SK-N-SH treated with all-trans-retinoic acid at 6 μM for 48 hours (cell line): ENCODE measurements around the gene PPA2.

Experiments
- CSDC2 ChIP-seq: fragments of 250-450 bp; sonication (Bioruptor Pico); IDR thresholded peaks from 2 replicates; pipeline ENCODE4 v1.5.0; 2020; ENCODE audit warnings: mild to moderate bottlenecking, moderate library complexity
- GLIS3 ChIP-seq: fragments of 250-450 bp; sonication (Bioruptor Pico); IDR thresholded peaks from 2 replicates; pipeline ENCODE4 v1.5.0; 2020; ENCODE audit warnings: mild to moderate bottlenecking, moderate library complexity
- ISL1 ChIP-seq: fragments of 250-450 bp; sonication (Bioruptor Pico); IDR thresholded peaks from 2 replicates; pipeline ENCODE4 v2.1.2; 2022; ENCODE audit warnings: mild to moderate bottlenecking, moderate library complexity
- SNAI2 ChIP-seq: fragments of 250-450 bp; sonication (Bioruptor Pico); IDR thresholded peaks from 2 replicates; pipeline ENCODE4 v1.5.0; 2020; ENCODE audit warnings: mild to moderate bottlenecking, moderate library complexity
- ZNF565 ChIP-seq: fragments of 450-650 bp; formaldehyde crosslinking; conservative IDR thresholded peaks from 2 replicates; pipeline ENCODE4 v1.5.0; 2020; ENCODE audit warnings: low read depth, mild to moderate bottlenecking, moderate library complexity
- ZNF8 ChIP-seq: fragments of 450-650 bp; formaldehyde crosslinking; IDR thresholded peaks from 2 replicates; pipeline ENCODE4 v1.5.0; 2020; ENCODE audit warnings: mild to moderate bottlenecking, moderate library complexity
- TF ChIP-seq, protein P1 (sequence below): fragments of 250-450 bp; sonication (Bioruptor Pico); IDR thresholded peaks from 2 replicates; pipeline ENCODE4 v1.8.0; 2020; ENCODE audit warnings: mild to moderate bottlenecking, moderate library complexity, borderline replicate concordance
- TF ChIP-seq, protein P2 (sequence below): fragments of 250-450 bp; sonication (Bioruptor Pico); IDR thresholded peaks from 2 replicates; pipeline ENCODE4 v1.5.1; 2021; ENCODE audit warnings: mild to moderate bottlenecking, moderate library complexity
- TF ChIP-seq, protein P3 (sequence below): fragments of 250-450 bp; sonication (Bioruptor Pico); IDR thresholded peaks from 2 replicates; pipeline ENCODE4 v1.5.0; 2020; ENCODE audit warnings: mild to moderate bottlenecking, moderate library complexity

DNA sequence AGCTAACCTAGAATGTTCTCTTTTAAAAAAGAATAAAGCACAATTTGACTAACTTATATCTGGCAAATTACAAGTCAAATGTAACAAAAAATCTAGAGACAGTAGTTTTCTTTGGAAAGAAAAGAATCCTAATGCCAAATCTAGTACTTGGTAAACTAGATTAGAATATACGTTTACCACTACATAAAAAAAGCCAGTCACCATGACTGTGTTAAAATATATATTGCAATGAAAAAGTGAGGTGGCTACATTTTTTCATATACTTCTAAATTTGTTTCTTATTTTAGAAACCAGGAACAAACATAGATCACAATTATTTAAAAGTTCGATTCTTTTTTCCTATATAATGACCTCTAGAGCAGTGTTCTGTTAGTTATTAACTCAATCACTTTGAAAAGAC is 29.6 kb upstream of the PPA2 start:
- TF ChIP-seq, protein P1, sequence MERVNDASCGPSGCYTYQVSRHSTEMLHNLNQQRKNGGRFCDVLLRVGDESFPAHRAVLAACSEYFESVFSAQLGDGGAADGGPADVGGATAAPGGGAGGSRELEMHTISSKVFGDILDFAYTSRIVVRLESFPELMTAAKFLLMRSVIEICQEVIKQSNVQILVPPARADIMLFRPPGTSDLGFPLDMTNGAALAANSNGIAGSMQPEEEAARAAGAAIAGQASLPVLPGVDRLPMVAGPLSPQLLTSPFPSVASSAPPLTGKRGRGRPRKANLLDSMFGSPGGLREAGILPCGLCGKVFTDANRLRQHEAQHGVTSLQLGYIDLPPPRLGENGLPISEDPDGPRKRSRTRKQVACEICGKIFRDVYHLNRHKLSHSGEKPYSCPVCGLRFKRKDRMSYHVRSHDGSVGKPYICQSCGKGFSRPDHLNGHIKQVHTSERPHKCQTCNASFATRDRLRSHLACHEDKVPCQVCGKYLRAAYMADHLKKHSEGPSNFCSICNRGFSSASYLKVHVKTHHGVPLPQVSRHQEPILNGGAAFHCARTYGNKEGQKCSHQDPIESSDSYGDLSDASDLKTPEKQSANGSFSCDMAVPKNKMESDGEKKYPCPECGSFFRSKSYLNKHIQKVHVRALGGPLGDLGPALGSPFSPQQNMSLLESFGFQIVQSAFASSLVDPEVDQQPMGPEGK, result no peak
- no peak for TF ChIP-seq SNAI2
- TF ChIP-seq ISL1 (CRISPR knock-in tag), result no peak
- no peak for TF ChIP-seq GLIS3 (CRISPR knock-in tag)
- TF ChIP-seq, protein P2, sequence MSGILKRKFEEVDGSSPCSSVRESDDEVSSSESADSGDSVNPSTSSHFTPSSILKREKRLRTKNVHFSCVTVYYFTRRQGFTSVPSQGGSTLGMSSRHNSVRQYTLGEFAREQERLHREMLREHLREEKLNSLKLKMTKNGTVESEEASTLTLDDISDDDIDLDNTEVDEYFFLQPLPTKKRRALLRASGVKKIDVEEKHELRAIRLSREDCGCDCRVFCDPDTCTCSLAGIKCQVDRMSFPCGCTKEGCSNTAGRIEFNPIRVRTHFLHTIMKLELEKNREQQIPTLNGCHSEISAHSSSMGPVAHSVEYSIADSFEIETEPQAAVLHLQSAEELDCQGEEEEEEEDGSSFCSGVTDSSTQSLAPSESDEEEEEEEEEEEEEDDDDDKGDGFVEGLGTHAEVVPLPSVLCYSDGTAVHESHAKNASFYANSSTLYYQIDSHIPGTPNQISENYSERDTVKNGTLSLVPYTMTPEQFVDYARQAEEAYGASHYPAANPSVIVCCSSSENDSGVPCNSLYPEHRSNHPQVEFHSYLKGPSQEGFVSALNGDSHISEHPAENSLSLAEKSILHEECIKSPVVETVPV, result no peak
- TF ChIP-seq, protein P3, sequence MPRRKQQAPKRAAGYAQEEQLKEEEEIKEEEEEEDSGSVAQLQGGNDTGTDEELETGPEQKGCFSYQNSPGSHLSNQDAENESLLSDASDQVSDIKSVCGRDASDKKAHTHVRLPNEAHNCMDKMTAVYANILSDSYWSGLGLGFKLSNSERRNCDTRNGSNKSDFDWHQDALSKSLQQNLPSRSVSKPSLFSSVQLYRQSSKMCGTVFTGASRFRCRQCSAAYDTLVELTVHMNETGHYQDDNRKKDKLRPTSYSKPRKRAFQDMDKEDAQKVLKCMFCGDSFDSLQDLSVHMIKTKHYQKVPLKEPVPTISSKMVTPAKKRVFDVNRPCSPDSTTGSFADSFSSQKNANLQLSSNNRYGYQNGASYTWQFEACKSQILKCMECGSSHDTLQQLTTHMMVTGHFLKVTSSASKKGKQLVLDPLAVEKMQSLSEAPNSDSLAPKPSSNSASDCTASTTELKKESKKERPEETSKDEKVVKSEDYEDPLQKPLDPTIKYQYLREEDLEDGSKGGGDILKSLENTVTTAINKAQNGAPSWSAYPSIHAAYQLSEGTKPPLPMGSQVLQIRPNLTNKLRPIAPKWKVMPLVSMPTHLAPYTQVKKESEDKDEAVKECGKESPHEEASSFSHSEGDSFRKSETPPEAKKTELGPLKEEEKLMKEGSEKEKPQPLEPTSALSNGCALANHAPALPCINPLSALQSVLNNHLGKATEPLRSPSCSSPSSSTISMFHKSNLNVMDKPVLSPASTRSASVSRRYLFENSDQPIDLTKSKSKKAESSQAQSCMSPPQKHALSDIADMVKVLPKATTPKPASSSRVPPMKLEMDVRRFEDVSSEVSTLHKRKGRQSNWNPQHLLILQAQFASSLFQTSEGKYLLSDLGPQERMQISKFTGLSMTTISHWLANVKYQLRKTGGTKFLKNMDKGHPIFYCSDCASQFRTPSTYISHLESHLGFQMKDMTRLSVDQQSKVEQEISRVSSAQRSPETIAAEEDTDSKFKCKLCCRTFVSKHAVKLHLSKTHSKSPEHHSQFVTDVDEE, result no peak
- no peak for TF ChIP-seq ZNF565 (CRISPR knock-in tag)
- no peak for TF ChIP-seq CSDC2 (CRISPR knock-in tag)
- no peak for TF ChIP-seq ZNF8 (CRISPR knock-in tag)
